Endothelial cell of umbilical vein (primary cell): ENCODE data around the gene HEBP1. TPM values are rescaled to one million over a fixed set of nuclear protein-coding genes. Genes with fewer than 3 reads are reported as not detected.
A peak's percentile ranks its signal among the peaks of the same experiment; 100 is the strongest.

Source experiments
- BruUV-seq: library from RNA; stranded (reverse); fragments of 400-500 nt; replicated peaks from 2 replicates; lab custom pipeline; 2021; lab: Mats Ljungman, UMichigan
- CTCF ChIA-PET: fragments of 300-600, 350-600 bp; sonication (Branson Sonifier 250); formaldehyde crosslinking; loops from one replicate; lab custom pipeline; 2021; ENCODE audit warnings: antibody characterized with exemption, inconsistent platforms; lab: Charles Lee
- POLR2A ChIA-PET: fragments of 300-600, 350-600 bp; sonication (Branson Sonifier 250); formaldehyde crosslinking; loops from one replicate; lab custom pipeline; 2021; ENCODE audit warnings: antibody characterized with exemption, inconsistent platforms; lab: Charles Lee
- DNase-seq: peaks from one replicate; pipeline ENCODE4 v3.0.0-alpha.2; 2011; ENCODE audit warnings: low read depth, low spot score
- FAIRE-seq: peaks from 2 replicates; lab custom pipeline; 2011; peaks lifted over from hg19 to GRCh38; lab: Jason Lieb, UNC
- H2AFZ ChIP-seq: 2 replicates; pipeline ENCODE4 v1.6.0; 2012; ENCODE audit warnings: low read depth, low read length, control low read depth, inconsistent platforms
- H3K27ac ChIP-seq: 2 replicates; pipeline ENCODE4 v1.5.1; 2011; ENCODE audit warnings: low read depth, mild to moderate bottlenecking, control low read depth, low read length, moderate library complexity; ENCODE audit not compliant: insufficient read depth
- H3K27me3 ChIP-seq, 2 experiments: 2 replicates each; pipeline versions ENCODE4 v1.6.0 to v1.6.1; 2011; ENCODE audit warnings: low read length in 2 of 2, mixed read lengths in 1 of 2; ENCODE audit not compliant: control insufficient read depth in 2 of 2, insufficient read depth in 2 of 2
- H3K36me3 ChIP-seq, 2 experiments: 2 replicates in 1 of 2; 3 replicates in 1 of 2; pipeline ENCODE4 v1.5.1; 2011; ENCODE audit warnings: low read length in 2 of 2, mild to moderate bottlenecking in 1 of 2, moderate library complexity in 1 of 2; ENCODE audit not compliant: control insufficient read depth in 2 of 2, insufficient read depth in 2 of 2; ENCODE audit errors: extremely low read depth in 1 of 2
- H3K4me1 ChIP-seq: 3 replicates; pipeline ENCODE4 v1.5.1; 2011; ENCODE audit warnings: mild to moderate bottlenecking, low read length; ENCODE audit not compliant: control insufficient read depth, insufficient read depth; ENCODE audit errors: extremely low read depth
- H3K4me2 ChIP-seq: 2 replicates; pipeline ENCODE4 v1.6.1; 2011; ENCODE audit warnings: low read length, control low read depth, mixed read lengths; ENCODE audit not compliant: insufficient read depth
- H3K4me3 ChIP-seq, 3 experiments: fragments of 200-600 bp in 1 of 3; sonication (generic), shearing (Covaris generic) in 1 of 3; replicated peaks in 1 of 3; 2 replicates each; pipeline ENCODE4 v1.5.1; 2011 to 2016; ENCODE audit warnings: control low read depth in 3 of 3, low read length in 3 of 3, mild to moderate bottlenecking in 2 of 3, inconsistent platforms in 1 of 3, low read depth in 1 of 3, moderate library complexity in 1 of 3; ENCODE audit not compliant: insufficient read depth in 1 of 3
- H3K79me2 ChIP-seq: 2 replicates; pipeline ENCODE4 v1.6.0; 2012; ENCODE audit warnings: low read length, inconsistent platforms; ENCODE audit not compliant: control insufficient read depth, insufficient read depth
- H3K9ac ChIP-seq: replicated peaks from 2 replicates; pipeline ENCODE3; 2011; ENCODE audit warnings: low read length, control low read depth; ENCODE audit not compliant: insufficient read depth; ENCODE audit errors: extremely low read depth
- H3K9me1 ChIP-seq: replicated peaks from 3 replicates; pipeline ENCODE4 v1.6.0; 2011; ENCODE audit warnings: mild to moderate bottlenecking, low read length; ENCODE audit not compliant: control insufficient read depth, insufficient read depth; ENCODE audit errors: extremely low read depth
- H3K9me3 ChIP-seq: replicated peaks from 2 replicates; pipeline ENCODE4 v1.5.1; 2012; ENCODE audit warnings: low read length, inconsistent platforms; ENCODE audit not compliant: control insufficient read depth, insufficient read depth
- H4K20me1 ChIP-seq: replicated peaks from 2 replicates; pipeline ENCODE3; 2011; ENCODE audit warnings: mild to moderate bottlenecking, low read length; ENCODE audit not compliant: control insufficient read depth, insufficient read depth; ENCODE audit errors: extremely low read depth
- EZH2 ChIP-seq: IDR thresholded peaks from 2 replicates; pipeline ENCODE4 v1.6.1; 2012; ENCODE audit warnings: borderline replicate concordance, low read depth, mild to moderate bottlenecking, moderate library complexity, low read length, inconsistent platforms; ENCODE audit not compliant: severe bottlenecking
- FOS ChIP-seq: IDR thresholded peaks from 2 replicates; pipeline ENCODE4 v1.6.1; 2011; ENCODE audit warnings: mild to moderate bottlenecking, low read length, moderate library complexity, borderline replicate concordance; ENCODE audit not compliant: insufficient read depth
- GATA2 ChIP-seq: IDR thresholded peaks from 2 replicates; pipeline ENCODE4 v1.7.0; 2011; ENCODE audit warnings: low read depth, mild to moderate bottlenecking, moderate library complexity, mixed read lengths, low read length; ENCODE audit not compliant: insufficient read length, insufficient read depth
- JUN ChIP-seq: IDR thresholded peaks from 2 replicates; pipeline ENCODE4 v1.6.1; 2011; ENCODE audit warnings: borderline replicate concordance, low read depth; ENCODE audit not compliant: insufficient read length, insufficient read depth
- MAX ChIP-seq: IDR thresholded peaks from 2 replicates; pipeline ENCODE4 v1.6.1; 2011; ENCODE audit not compliant: insufficient read depth, insufficient read length
- MYC ChIP-seq: IDR thresholded peaks from one replicate; pipeline ENCODE4 v1.6.1; 2011; ENCODE audit warnings: mild to moderate bottlenecking, low read depth, low read length
- POLR2A ChIP-seq: IDR thresholded peaks from 2 replicates; pipeline ENCODE4 v1.6.1; 2012; ENCODE audit warnings: low read depth, mild to moderate bottlenecking, control low read depth, low read length
- POLR2AphosphoS5 ChIP-seq: IDR thresholded peaks from 2 replicates; pipeline ENCODE4 v1.6.1; 2012; ENCODE audit warnings: low read depth, mild to moderate bottlenecking, control low read depth, low read length, moderate library complexity; ENCODE audit not compliant: insufficient read depth
- dilution Hi-C: fragments of 300-500 bp; cut with MboI; formaldehyde crosslinking; loops from one replicate; pipeline ENCODE4 v1.15.0; 2019; ENCODE audit warnings: low sequenced_read_pairs; ENCODE audit not compliant: extremely low pct_ligation_motif_present
- intact Hi-C: fragments of 100-400 bp; cut with micrococcal nuclease; formaldehyde crosslinking; loops from one replicate; pipeline ENCODE4 v1.10.0; 2022
- polyA plus RNA-seq, 4 experiments: library from polyadenylated mRNA; depleted of rRNA in 3 of 4; stranded (reverse) in 3 of 4; unstranded in 1 of 4; fragments of >200 nt; gene quantifications; 2 replicates each; pipeline versions ENCODE4 v1.2.1 to v1.2.3, GENCODE V29; 2011 to 2012; ENCODE audit warnings: missing spikeins in 1 of 4
- total RNA-seq: library from RNA; stranded (reverse); gene quantifications from 2 replicates; pipeline ENCODE4 v1.2.3, GENCODE V29; 2021
- TF ChIP-seq, protein P1 (sequence below), 2 donors: IDR thresholded peaks; 1 replicate in 1 of 2; 2 replicates in 1 of 2; pipeline ENCODE4 v1.5.1; 2011; ENCODE audit warnings: low read length in 2 of 2, mild to moderate bottlenecking in 2 of 2, moderate library complexity in 2 of 2, control low read depth in 1 of 2, inconsistent platforms in 1 of 2, low read depth in 1 of 2; ENCODE audit not compliant: insufficient read depth in 1 of 2; ENCODE audit errors: extremely low read depth in 1 of 2

HEBP1 gene
- total and polyA plus RNA-seq, 2 donors (not counting 3 experiments of a cell fraction or from before 2014, with no cell fraction given): 23.1 to 59.5 TPM

DNA sequence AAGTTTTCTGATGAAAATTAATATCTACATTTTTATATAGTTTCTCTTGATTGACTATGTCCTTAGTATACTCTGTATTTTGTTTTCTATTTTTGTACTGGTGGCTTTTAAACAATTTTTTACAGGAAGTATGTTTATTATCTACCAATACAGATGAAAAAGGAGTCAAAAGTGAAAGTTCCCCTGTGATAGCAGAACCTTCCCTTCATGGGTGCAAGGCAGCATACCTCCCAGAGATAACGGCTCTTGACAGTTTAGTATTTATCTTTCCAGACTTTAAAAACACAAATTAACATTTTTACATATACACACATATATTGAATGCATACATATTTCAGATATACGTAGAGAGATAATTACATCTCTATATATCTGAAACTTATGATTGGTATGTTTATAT, 27.0 kb upstream of the HEBP1 start:
- TF ChIP-seq MYC: no peak
- FAIRE-seq (no peak), DNase-seq (no peak)
- Histone ChIP-seq H3K9me1 (no peaks in the 10 kb centered on the region), H3K79me2 (no peaks in the 10 kb centered on the region), H4K20me1 (no peaks in the 10 kb centered on the region), H3K27me3 (no peaks in the 10 kb centered on the region), H3K4me1 (no peaks in the 10 kb centered on the region), H3K9me3 (no peaks in the 10 kb centered on the region), H3K36me3 (no peaks in the 10 kb centered on the region), H2AFZ (no peak overlapping the region), H3K4me2 (peak overlapping the region; percentile 56), H3K4me3 (no peak overlapping the region), H3K9ac (no peak overlapping the region), H3K27ac (no peak overlapping the region)
- dilution Hi-C loops: no loop called here
- no TSS peak for BruUV-seq
- CTCF ChIA-PET: no interaction called here
- POLR2A ChIA-PET: no interaction called here
- intact Hi-C loops: no loop called here

GRCh38 chr12:13026286-13026685, 26.2 kb upstream of the HEBP1 start:
- Histone ChIP-seq H3K9ac (no peak overlapping the region), H4K20me1 (no peaks in the 10 kb centered on the region), H3K27ac (no peak overlapping the region), H3K9me3 (no peaks in the 10 kb centered on the region), H3K4me2 (peak overlapping the region; percentile 12), H3K9me1 (no peaks in the 10 kb centered on the region), H3K79me2 (no peaks in the 10 kb centered on the region), H3K27me3 (no peaks in the 10 kb centered on the region), H3K4me3 (no peak overlapping the region), H2AFZ (peak overlapping the region; percentile 69), H3K36me3 (no peaks in the 10 kb centered on the region), H3K4me1 (no peaks in the 10 kb centered on the region)
- TF ChIP-seq MAX: no peak
- no peak for TF ChIP-seq JUN
- no peak for TF ChIP-seq POLR2A
- no peak for TF ChIP-seq GATA2
- TF ChIP-seq, protein P1, sequence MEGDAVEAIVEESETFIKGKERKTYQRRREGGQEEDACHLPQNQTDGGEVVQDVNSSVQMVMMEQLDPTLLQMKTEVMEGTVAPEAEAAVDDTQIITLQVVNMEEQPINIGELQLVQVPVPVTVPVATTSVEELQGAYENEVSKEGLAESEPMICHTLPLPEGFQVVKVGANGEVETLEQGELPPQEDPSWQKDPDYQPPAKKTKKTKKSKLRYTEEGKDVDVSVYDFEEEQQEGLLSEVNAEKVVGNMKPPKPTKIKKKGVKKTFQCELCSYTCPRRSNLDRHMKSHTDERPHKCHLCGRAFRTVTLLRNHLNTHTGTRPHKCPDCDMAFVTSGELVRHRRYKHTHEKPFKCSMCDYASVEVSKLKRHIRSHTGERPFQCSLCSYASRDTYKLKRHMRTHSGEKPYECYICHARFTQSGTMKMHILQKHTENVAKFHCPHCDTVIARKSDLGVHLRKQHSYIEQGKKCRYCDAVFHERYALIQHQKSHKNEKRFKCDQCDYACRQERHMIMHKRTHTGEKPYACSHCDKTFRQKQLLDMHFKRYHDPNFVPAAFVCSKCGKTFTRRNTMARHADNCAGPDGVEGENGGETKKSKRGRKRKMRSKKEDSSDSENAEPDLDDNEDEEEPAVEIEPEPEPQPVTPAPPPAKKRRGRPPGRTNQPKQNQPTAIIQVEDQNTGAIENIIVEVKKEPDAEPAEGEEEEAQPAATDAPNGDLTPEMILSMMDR (IDR thresholded peaks at IDR 0.05; ENCODE audit: extremely low read depth in 1 of 2, insufficient read depth in 1 of 2, low read depth in 1 of 2, low read length in 2 of 2): no peak
- TF ChIP-seq EZH2: no peak
- no peak for TF ChIP-seq FOS
- no peak for TF ChIP-seq MYC
- TF ChIP-seq POLR2AphosphoS5: no peak
- no TSS peak for BruUV-seq
- ChIA-PET CTCF (interaction anchor here (0.7 kb wide), 1 partner anchor 18 kb away, joined by 3 read pairs; the partner anchor contains the start of gene FAM234B), POLR2A (no interaction called here)
- DNase-seq (peak; percentile 10), FAIRE-seq (no peak)
- intact Hi-C loops (no loop called here), dilution Hi-C loops (no loop called here)
